PC-3 (cell line): ENCODE measurements around the gene VSTM2B. TPM values are rescaled to one million over a fixed set of nuclear protein-coding genes. Genes with fewer than 3 reads are reported as not detected.

Experiments used
- ATAC-seq: fragments of 200-7000 bp; cut with Tn5 transposase; 2 replicates; pipeline ENCODE4 v1.9.1; 2020; ENCODE audit warnings: mild to moderate bottlenecking, moderate library complexity
- BruUV-seq: library from RNA; stranded (reverse); fragments of 400-500 nt; replicated peaks from 2 replicates; lab custom pipeline; 2021; lab: Mats Ljungman, UMichigan
- CTCF ChIA-PET: fragments of 300-600 bp; sonication (Branson Sonifier 250); formaldehyde crosslinking; loops from one replicate; lab custom pipeline; 2022; ENCODE audit warnings: antibody characterized with exemption; lab: Charles Lee
- POLR2A ChIA-PET: fragments of 300-600 bp; sonication (Branson Sonifier 250); formaldehyde crosslinking; loops from one replicate; lab custom pipeline; 2022; ENCODE audit warnings: antibody characterized with exemption; ENCODE audit not compliant: unreplicated experiment; lab: Charles Lee
- DNase-seq: peaks from one replicate; pipeline ENCODE4 v3.0.0-alpha.2; 2015
- H2AFZ ChIP-seq: fragments of 300-600 bp; sonication (generic); 2 replicates; pipeline ENCODE4 v1.6.0; 2016; ENCODE audit warnings: antibody characterized with exemption, low read length
- H3F3A ChIP-seq: fragments of 300-600 bp; sonication (generic); one replicate; pipeline ENCODE4 v1.6.0; 2017; ENCODE audit warnings: antibody characterized with exemption, low read length, control low read depth, mild to moderate bottlenecking; ENCODE audit not compliant: unreplicated experiment
- H3K27ac ChIP-seq: fragments of 300-600 bp; sonication (generic); 2 replicates; pipeline ENCODE4 v1.5.1; 2016; ENCODE audit warnings: mild to moderate bottlenecking, low read length
- H3K27me3 ChIP-seq: fragments of 300-600 bp; sonication (generic); 2 replicates; pipeline ENCODE4 v1.6.1; 2016; ENCODE audit warnings: low read length, mixed read lengths
- H3K36me3 ChIP-seq: fragments of 300-600 bp; sonication (generic); 2 replicates; pipeline ENCODE4 v1.6.1; 2016; ENCODE audit warnings: low read depth, mixed run types, low read length, mixed read lengths
- H3K4me1 ChIP-seq: fragments of 300-600 bp; sonication (generic); 2 replicates; pipeline ENCODE4 v1.5.1; 2016; ENCODE audit warnings: low read length; ENCODE audit not compliant: insufficient read depth
- H3K4me2 ChIP-seq: fragments of 300-600 bp; sonication (generic); 2 replicates; pipeline ENCODE4 v1.6.0; 2016; ENCODE audit warnings: low read length
- H3K4me3 ChIP-seq: fragments of 300-600 bp; sonication (generic); 2 replicates; pipeline ENCODE4 v1.5.1; 2016; ENCODE audit warnings: mild to moderate bottlenecking, low read length, mixed read lengths
- H3K79me2 ChIP-seq: fragments of 300-600 bp; sonication (generic); 2 replicates; pipeline ENCODE4 v1.6.1; 2017; ENCODE audit warnings: low read length, mixed read lengths
- H3K9ac ChIP-seq: fragments of 300-600 bp; sonication (generic); 2 replicates; pipeline ENCODE4 v1.6.0; 2016; ENCODE audit warnings: mild to moderate bottlenecking, low read length
- H3K9me2 ChIP-seq: fragments of 300-600 bp; sonication (generic); replicated peaks from 2 replicates; pipeline ENCODE4 v1.6.1; 2016; ENCODE audit warnings: mixed run types, low read length, mixed read lengths
- H3K9me3 ChIP-seq: fragments of 300-600 bp; sonication (generic); 2 replicates; pipeline ENCODE4 v1.6.1; 2016; ENCODE audit warnings: low read length, mixed read lengths
- H4K20me1 ChIP-seq: fragments of 300-600 bp; sonication (generic); 2 replicates; pipeline ENCODE4 v1.6.1; 2016; ENCODE audit warnings: low read length, mixed read lengths
- CTCF ChIP-seq: fragments of 300-600 bp; sonication (generic); conservative IDR thresholded peaks from 2 replicates; pipeline ENCODE4 v1.5.1; 2017; ENCODE audit warnings: antibody characterized with exemption, low read depth, mild to moderate bottlenecking, low read length
- EZH2 ChIP-seq: fragments of 300-600 bp; sonication (generic); IDR thresholded peaks from one replicate; pipeline ENCODE4 v1.6.1; 2017; ENCODE audit warnings: antibody characterized with exemption, mild to moderate bottlenecking, low read length; ENCODE audit not compliant: unreplicated experiment
- EZH2phosphoT487 ChIP-seq: fragments of 300-600 bp; sonication (generic); IDR thresholded peaks from 2 replicates; pipeline ENCODE4 v1.6.1; 2018; ENCODE audit warnings: mild to moderate bottlenecking, antibody characterized with exemption, low read length, borderline replicate concordance
- intact Hi-C: fragments of 100-400 bp; cut with micrococcal nuclease; formaldehyde crosslinking; loops from 2 replicates; pipeline ENCODE4 v1.9.0; 2023
- total RNA-seq: library from RNA; depleted of rRNA; stranded (reverse); fragments of >200 nt; gene quantifications from 2 replicates; pipeline ENCODE4 v1.2.3, GENCODE V29; 2014

VSTM2B gene
- total RNA-seq, 1 experiment from 2014 or later: not detected

- no peaks in the 10 kb centered on the region for H3K79me2 ChIP-seq
- H3K4me1 ChIP-seq: no peaks in the 10 kb centered on the region
- intact Hi-C loops: no loop called here
- no peak overlapping the region for H3K9ac ChIP-seq
- H3K9me3 ChIP-seq: no peaks in the 10 kb centered on the region
- H3K4me2 ChIP-seq: no peak overlapping the region
- BruUV-seq: no TSS peak
- TF ChIP-seq CTCF (no peak), EZH2 (no peak), EZH2phosphoT487 (no peak)
- ChIA-PET CTCF (no interaction called here), POLR2A (interaction anchor here (0.7 kb wide), 1 partner anchor 38 kb away, joined by 4 read pairs; no protein-coding TSS in a partner anchor)
- H3K27me3 ChIP-seq: peaks cover 44% of the 10 kb centered on the region
- no peaks in the 10 kb centered on the region for H3F3A ChIP-seq
- H3K4me3 ChIP-seq: no peak overlapping the region
- H3K27ac ChIP-seq: no peak overlapping the region
- no peak for DNase-seq
- H3K9me2 ChIP-seq: no peaks in the 10 kb centered on the region
- no peaks in the 10 kb centered on the region for H4K20me1 ChIP-seq
- no peak for ATAC-seq
- H3K36me3 ChIP-seq: no peaks in the 10 kb centered on the region
- no peak overlapping the region for H2AFZ ChIP-seq
Measured at GRCh38 chr19:29569038-29569911, 43.5 kb downstream of the VSTM2B start.

GRCh38 chr19:29571181-29571580 lies 45.4 kb downstream of the VSTM2B start:
- Histone ChIP-seq H3K36me3 (no peaks in the 10 kb centered on the region), H3K9me2 (no peaks in the 10 kb centered on the region), H3K4me1 (no peaks in the 10 kb centered on the region), H3K79me2 (no peaks in the 10 kb centered on the region), H4K20me1 (no peaks in the 10 kb centered on the region), H3F3A (no peaks in the 10 kb centered on the region), H3K27ac (no peak overlapping the region), H2AFZ (no peak overlapping the region), H3K27me3 (peaks cover 52% of the 10 kb centered on the region), H3K4me2 (no peak overlapping the region), H3K9me3 (no peaks in the 10 kb centered on the region), H3K9ac (no peak overlapping the region), H3K4me3 (no peak overlapping the region)
- no peak for ATAC-seq
- TF ChIP-seq EZH2phosphoT487 (no peak), CTCF (no peak), EZH2 (no peak)
- CTCF ChIA-PET: no interaction called here
- no TSS peak for BruUV-seq
- intact Hi-C loops: no loop called here
- POLR2A ChIA-PET: no interaction called here
- no peak for DNase-seq

GRCh38 chr19:29573486-29573885 lies 47.7 kb downstream of the VSTM2B start:
- intact Hi-C loops: no loop called here
- H3K27me3 ChIP-seq: peaks cover 62% of the 10 kb centered on the region
- BruUV-seq: no TSS peak
- H3K4me3 ChIP-seq: no peak overlapping the region
- DNase-seq (no peak), ATAC-seq (no peak)
- CTCF ChIA-PET: no interaction called here
- no peak for TF ChIP-seq EZH2
- TF ChIP-seq EZH2phosphoT487: no peak
- TF ChIP-seq CTCF: no peak
- no peaks in the 10 kb centered on the region for H3F3A ChIP-seq
- POLR2A ChIA-PET: no interaction called here
- no peak overlapping the region for H2AFZ ChIP-seq
- no peaks in the 10 kb centered on the region for H3K36me3 ChIP-seq
- H4K20me1 ChIP-seq: no peaks in the 10 kb centered on the region
- no peaks in the 10 kb centered on the region for H3K79me2 ChIP-seq
- H3K4me2 ChIP-seq: no peak overlapping the region
- H3K9ac ChIP-seq: no peak overlapping the region
- no peak overlapping the region for H3K27ac ChIP-seq
- H3K9me2 ChIP-seq: no peaks in the 10 kb centered on the region
- H3K9me3 ChIP-seq: no peaks in the 10 kb centered on the region
- H3K4me1 ChIP-seq: no peaks in the 10 kb centered on the region
